HepG2 (cell line): Measurements from ENCODE around the gene PFKFB4.

Source experiments
- ATF7 ChIP-seq, 2 experiments: fragments of 450-650 bp in 1 of 2; sonication (generic) in 1 of 2; formaldehyde crosslinking in 1 of 2; IDR thresholded peaks; 2 replicates each; pipeline versions ENCODE4 v1.4.0 to v1.6.1; 2016 to 2020; ENCODE audit warnings: antibody characterized with exemption in 1 of 2, mild to moderate bottlenecking in 1 of 2, missing genetic modification reagents in 1 of 2
- ELF1 ChIP-seq: sonication (generic); formaldehyde crosslinking; IDR thresholded peaks from 2 replicates; pipeline ENCODE4 v1.4.0; 2020; ENCODE audit warnings: missing genetic modification reagents
- EP300 ChIP-seq, 3 experiments: sonication (generic) in 1 of 3; formaldehyde crosslinking in 1 of 3; IDR thresholded peaks; 2 replicates each; pipeline versions ENCODE4 v1.5.1 to v1.6.1; 2011 to 2020; ENCODE audit warnings: low read depth in 2 of 3, low read length in 2 of 3, borderline replicate concordance in 1 of 3, improper control_type of control experiment in 1 of 3, mild to moderate bottlenecking in 1 of 3, missing genetic modification reagents in 1 of 3, moderate library complexity in 1 of 3
- RBM39 ChIP-seq: fragments of 200-400 bp; formaldehyde crosslinking; IDR thresholded peaks from one replicate; pipeline ENCODE4 v1.6.1; 2018; ENCODE audit warnings: antibody characterized with exemption, mild to moderate bottlenecking, low read depth, low read length; ENCODE audit not compliant: poor library complexity, severe bottlenecking
- ZBTB8A ChIP-seq: sonication (generic); formaldehyde crosslinking; IDR thresholded peaks from 2 replicates; pipeline ENCODE4 v1.4.0; 2020; ENCODE audit warnings: mild to moderate bottlenecking, low read depth, missing genetic modification reagents, borderline replicate concordance
- ZNF546 ChIP-seq: sonication (generic); formaldehyde crosslinking; conservative IDR thresholded peaks from 2 replicates; pipeline ENCODE4 v1.8.1; 2023; ENCODE audit warnings: mild to moderate bottlenecking, missing genetic modification reagents
- ZNF75D ChIP-seq: sonication (generic); formaldehyde crosslinking; IDR thresholded peaks from 2 replicates; pipeline ENCODE4 v1.8.1; 2023; ENCODE audit warnings: missing genetic modification reagents, mild to moderate bottlenecking, borderline replicate concordance
- TF ChIP-seq, protein P1 (sequence below): sonication (generic); formaldehyde crosslinking; conservative IDR thresholded peaks from 2 replicates; pipeline ENCODE4 v1.4.0; 2020; ENCODE audit warnings: missing genetic modification reagents
- TF ChIP-seq, protein P2 (sequence below): sonication (generic); formaldehyde crosslinking; IDR thresholded peaks from 2 replicates; pipeline ENCODE4 v1.4.0; 2020; ENCODE audit warnings: mild to moderate bottlenecking, missing genetic modification reagents
- TF ChIP-seq, protein P3 (sequence below): IDR thresholded peaks from 2 replicates; pipeline ENCODE4 v1.6.1; 2018; ENCODE audit warnings: missing genetic modification reagents, mild to moderate bottlenecking, missing compliant biosample characterization
- TF ChIP-seq, protein P4 (sequence below): sonication (generic); formaldehyde crosslinking; IDR thresholded peaks from 2 replicates; pipeline ENCODE4 v1.5.0; 2020; ENCODE audit warnings: mild to moderate bottlenecking, missing genetic modification reagents, moderate library complexity

DNA sequence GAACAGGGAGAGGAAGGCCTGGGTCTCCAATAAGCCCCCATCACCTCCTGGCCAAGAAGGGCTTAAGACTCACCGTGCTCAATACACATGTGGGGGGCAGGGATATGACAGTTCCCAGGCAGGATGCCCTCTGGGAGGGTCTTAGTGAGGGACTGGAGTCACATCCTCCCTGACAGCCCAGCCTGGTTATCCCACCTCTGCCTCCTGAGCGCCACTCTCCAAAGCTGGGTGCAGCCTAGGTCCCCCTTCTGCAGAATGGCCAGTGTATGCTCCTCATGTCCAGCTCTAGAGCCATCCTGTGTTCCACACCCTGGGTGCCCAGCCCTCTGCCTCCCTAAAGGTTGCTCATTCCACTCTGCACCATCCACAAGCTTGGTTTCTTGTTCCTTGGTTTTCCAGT lies 51.5 kb downstream of the PFKFB4 start:
- TF ChIP-seq RBM39 (no peak), ZBTB8A (no peak), ELF1 (no peak), ZNF75D (no peak), ZNF546 (no peak), EP300 (IDR thresholded peaks at IDR 0.05; ENCODE audit: low read depth in 2 of 2, low read length in 2 of 2) (no peak), EP300 (CRISPR knock-in tag; IDR thresholded peaks at IDR 0.05; ENCODE audit: borderline replicate concordance) (no peak), ATF7 (IDR thresholded peaks at IDR 0.05) (no peak), ATF7 (CRISPR knock-in tag; IDR thresholded peaks at IDR 0.05) (no peak)
- TF ChIP-seq, protein P1, sequence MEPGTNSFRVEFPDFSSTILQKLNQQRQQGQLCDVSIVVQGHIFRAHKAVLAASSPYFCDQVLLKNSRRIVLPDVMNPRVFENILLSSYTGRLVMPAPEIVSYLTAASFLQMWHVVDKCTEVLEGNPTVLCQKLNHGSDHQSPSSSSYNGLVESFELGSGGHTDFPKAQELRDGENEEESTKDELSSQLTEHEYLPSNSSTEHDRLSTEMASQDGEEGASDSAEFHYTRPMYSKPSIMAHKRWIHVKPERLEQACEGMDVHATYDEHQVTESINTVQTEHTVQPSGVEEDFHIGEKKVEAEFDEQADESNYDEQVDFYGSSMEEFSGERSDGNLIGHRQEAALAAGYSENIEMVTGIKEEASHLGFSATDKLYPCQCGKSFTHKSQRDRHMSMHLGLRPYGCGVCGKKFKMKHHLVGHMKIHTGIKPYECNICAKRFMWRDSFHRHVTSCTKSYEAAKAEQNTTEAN, result no peak
- TF ChIP-seq, protein P2, sequence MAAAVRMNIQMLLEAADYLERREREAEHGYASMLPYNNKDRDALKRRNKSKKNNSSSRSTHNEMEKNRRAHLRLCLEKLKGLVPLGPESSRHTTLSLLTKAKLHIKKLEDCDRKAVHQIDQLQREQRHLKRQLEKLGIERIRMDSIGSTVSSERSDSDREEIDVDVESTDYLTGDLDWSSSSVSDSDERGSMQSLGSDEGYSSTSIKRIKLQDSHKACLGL (CRISPR knock-in tag), result no peak
- TF ChIP-seq, protein P3, sequence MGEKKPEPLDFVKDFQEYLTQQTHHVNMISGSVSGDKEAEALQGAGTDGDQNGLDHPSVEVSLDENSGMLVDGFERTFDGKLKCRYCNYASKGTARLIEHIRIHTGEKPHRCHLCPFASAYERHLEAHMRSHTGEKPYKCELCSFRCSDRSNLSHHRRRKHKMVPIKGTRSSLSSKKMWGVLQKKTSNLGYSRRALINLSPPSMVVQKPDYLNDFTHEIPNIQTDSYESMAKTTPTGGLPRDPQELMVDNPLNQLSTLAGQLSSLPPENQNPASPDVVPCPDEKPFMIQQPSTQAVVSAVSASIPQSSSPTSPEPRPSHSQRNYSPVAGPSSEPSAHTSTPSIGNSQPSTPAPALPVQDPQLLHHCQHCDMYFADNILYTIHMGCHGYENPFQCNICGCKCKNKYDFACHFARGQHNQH (CRISPR knock-in tag), result no peak
- TF ChIP-seq, protein P4, sequence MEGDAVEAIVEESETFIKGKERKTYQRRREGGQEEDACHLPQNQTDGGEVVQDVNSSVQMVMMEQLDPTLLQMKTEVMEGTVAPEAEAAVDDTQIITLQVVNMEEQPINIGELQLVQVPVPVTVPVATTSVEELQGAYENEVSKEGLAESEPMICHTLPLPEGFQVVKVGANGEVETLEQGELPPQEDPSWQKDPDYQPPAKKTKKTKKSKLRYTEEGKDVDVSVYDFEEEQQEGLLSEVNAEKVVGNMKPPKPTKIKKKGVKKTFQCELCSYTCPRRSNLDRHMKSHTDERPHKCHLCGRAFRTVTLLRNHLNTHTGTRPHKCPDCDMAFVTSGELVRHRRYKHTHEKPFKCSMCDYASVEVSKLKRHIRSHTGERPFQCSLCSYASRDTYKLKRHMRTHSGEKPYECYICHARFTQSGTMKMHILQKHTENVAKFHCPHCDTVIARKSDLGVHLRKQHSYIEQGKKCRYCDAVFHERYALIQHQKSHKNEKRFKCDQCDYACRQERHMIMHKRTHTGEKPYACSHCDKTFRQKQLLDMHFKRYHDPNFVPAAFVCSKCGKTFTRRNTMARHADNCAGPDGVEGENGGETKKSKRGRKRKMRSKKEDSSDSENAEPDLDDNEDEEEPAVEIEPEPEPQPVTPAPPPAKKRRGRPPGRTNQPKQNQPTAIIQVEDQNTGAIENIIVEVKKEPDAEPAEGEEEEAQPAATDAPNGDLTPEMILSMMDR (CRISPR knock-in tag), result no peak
